SK-N-DZ (cell line): Measurements from ENCODE around the gene TSHZ1. TPM values are rescaled to one million over a fixed set of nuclear protein-coding genes. Genes with fewer than 3 reads are reported as not detected.
A peak's percentile ranks its signal among the peaks of the same experiment; 100 is the strongest.

Experiments used
- DNase-seq: peaks from one replicate; pipeline ENCODE4 v3.0.0-alpha.2; 2015; ENCODE audit warnings: low spot score
- polyA plus RNA-seq, 2 experiments: library from polyadenylated mRNA; depleted of rRNA; stranded (reverse); fragments of >200 nt; gene quantifications; 2 replicates each; pipeline ENCODE4 v1.2.3, GENCODE V29; 2014

TSHZ1 gene
- 6.2 and 6.4 TPM in 2 replicates for polyA plus RNA-seq (2014; cell fraction: cytosol; rRNA removed)
- 4.3 and 4.4 TPM in 2 replicates for polyA plus RNA-seq (2014; cell fraction: nucleus; rRNA removed)

GRCh38 chr18:75210274-75211001 lies at the start of gene TSHZ1:
Gene TSHZ1, plus strand, starts transcription at chr18:75210797. Its CDS starts 1,080 bp downstream, at chr18:75211877.
- DNase-seq = peak; percentile 77

GRCh38 chr18:75161256-75162028 lies 49.2 kb upstream of the TSHZ1 start:
- DNase-seq = no peak

GRCh38 chr18:75162467-75162866 lies 48.1 kb upstream of the TSHZ1 start:
- DNase-seq = no peak

- no peak for DNase-seq
Measured at GRCh38 chr18:75162978-75163377, 47.6 kb upstream of the TSHZ1 start.

- no peak for DNase-seq
Measured at GRCh38 chr18:75163736-75164135, 46.9 kb upstream of the TSHZ1 start.

- no peak for DNase-seq
Measured at GRCh38 chr18:75164479-75164878, 46.1 kb upstream of the TSHZ1 start.

- no peak for DNase-seq
Measured at GRCh38 chr18:75165926-75166325, 44.7 kb upstream of the TSHZ1 start.

GRCh38 chr18:75167137-75167536 lies 43.5 kb upstream of the TSHZ1 start:
- no peak for DNase-seq

- DNase-seq = no peak
Measured at GRCh38 chr18:75167759-75168618, 42.6 kb upstream of the TSHZ1 start.

GRCh38 chr18:75168619-75169018 lies 42.0 kb upstream of the TSHZ1 start:
- DNase-seq = no peak

- no peak for DNase-seq
Measured at GRCh38 chr18:75169411-75169810, 41.2 kb upstream of the TSHZ1 start.

GRCh38 chr18:75170022-75170789 lies 40.4 kb upstream of the TSHZ1 start:
- peak; percentile 54 for DNase-seq

- DNase-seq = no peak
Measured at GRCh38 chr18:75170916-75171315, 39.7 kb upstream of the TSHZ1 start.

- DNase-seq = no peak
Measured at GRCh38 chr18:75172299-75173124, 38.1 kb upstream of the TSHZ1 start.

- DNase-seq = no peak
Measured at GRCh38 chr18:75173125-75173432, 37.5 kb upstream of the TSHZ1 start.

- DNase-seq = no peak
Measured at GRCh38 chr18:75173738-75174137, 36.9 kb upstream of the TSHZ1 start.

- DNase-seq = no peak
Measured at GRCh38 chr18:75176849-75177248, 33.7 kb upstream of the TSHZ1 start.

GRCh38 chr18:75178376-75178775 lies 32.2 kb upstream of the TSHZ1 start:
- DNase-seq = no peak

- DNase-seq = no peak
Measured at GRCh38 chr18:75179819-75180600, 30.6 kb upstream of the TSHZ1 start.

GRCh38 chr18:75183524-75183923 lies 27.1 kb upstream of the TSHZ1 start:
- no peak for DNase-seq
